Mesenchymal stem cell (in vitro differentiated cells and primary cell): ENCODE results near the gene ADK.

Experiments used
- DNase-seq: peaks from one replicate; pipeline ENCODE4 v3.0.0-alpha.2; 2013
- H2AFZ ChIP-seq: one replicate; pipeline ENCODE4 v1.6.1; 2013; ENCODE audit warnings: low read depth, mild to moderate bottlenecking, control low read depth, inconsistent platforms, low read length, moderate library complexity
- H2AK5ac ChIP-seq: 2 replicates; pipeline ENCODE4 v1.6.1; 2013; ENCODE audit warnings: low read length, moderate library complexity, mild to moderate bottlenecking, inconsistent platforms; ENCODE audit not compliant: severe bottlenecking
- H2BK120ac ChIP-seq: one replicate; pipeline ENCODE4 v1.6.1; 2013; ENCODE audit warnings: low read depth, mild to moderate bottlenecking, inconsistent platforms, low read length, moderate library complexity
- H2BK12ac ChIP-seq, 2 experiments: one replicate each; pipeline ENCODE4 v1.6.1; 2013; ENCODE audit warnings: inconsistent platforms in 2 of 2, low read length in 2 of 2, mild to moderate bottlenecking in 2 of 2, moderate library complexity in 2 of 2, control low read depth in 1 of 2
- H2BK15ac ChIP-seq: one replicate; pipeline ENCODE4 v1.6.1; 2013; ENCODE audit warnings: mild to moderate bottlenecking, low read depth, inconsistent platforms; ENCODE audit not compliant: poor library complexity, severe bottlenecking
- H2BK5ac ChIP-seq: 2 replicates; pipeline ENCODE4 v1.6.1; 2013; ENCODE audit warnings: low read depth, mild to moderate bottlenecking, low read length, control low read depth, inconsistent platforms; ENCODE audit not compliant: poor library complexity, severe bottlenecking
- H3K14ac ChIP-seq, 2 experiments: one replicate each; pipeline ENCODE4 v1.6.1; 2013; ENCODE audit warnings: inconsistent platforms in 2 of 2, low read length in 2 of 2, control low read depth in 1 of 2, mild to moderate bottlenecking in 1 of 2, moderate library complexity in 1 of 2
- H3K18ac ChIP-seq, 2 experiments: one replicate each; pipeline ENCODE4 v1.6.1; 2013; ENCODE audit warnings: inconsistent platforms in 2 of 2, low read length in 2 of 2, control low read depth in 1 of 2, low read depth in 1 of 2, mild to moderate bottlenecking in 1 of 2
- H3K23ac ChIP-seq, 2 experiments: one replicate each; pipeline ENCODE4 v1.6.1; 2013; ENCODE audit warnings: inconsistent platforms in 2 of 2, low read length in 2 of 2, mild to moderate bottlenecking in 2 of 2, moderate library complexity in 2 of 2, control low read depth in 1 of 2
- H3K27ac ChIP-seq: 2 replicates; pipeline ENCODE4 v1.5.1; 2013; ENCODE audit warnings: mild to moderate bottlenecking, moderate library complexity, low read length, control low read depth, inconsistent platforms; ENCODE audit not compliant: poor library complexity, severe bottlenecking
- H3K27me3 ChIP-seq, 2 experiments: 2 replicates each; pipeline versions ENCODE4 v1.6.1 to v1.7.0; 2013; ENCODE audit warnings: low read length in 2 of 2, mild to moderate bottlenecking in 2 of 2, moderate library complexity in 2 of 2, control low read depth in 1 of 2, inconsistent platforms in 1 of 2; ENCODE audit not compliant: control insufficient read depth in 1 of 2, insufficient read depth in 1 of 2
- H3K36me3 ChIP-seq, 2 experiments: 2 replicates each; pipeline versions ENCODE4 v1.6.1 to v1.7.0; 2013; ENCODE audit warnings: low read length in 2 of 2, control low read depth in 1 of 2, inconsistent platforms in 1 of 2, low read depth in 1 of 2, mild to moderate bottlenecking in 1 of 2; ENCODE audit not compliant: insufficient read depth in 2 of 2, control insufficient read depth in 1 of 2
- H3K4ac ChIP-seq, 2 experiments: one replicate each; pipeline ENCODE4 v1.6.1; 2013; ENCODE audit warnings: inconsistent platforms in 2 of 2, low read length in 2 of 2, mild to moderate bottlenecking in 2 of 2, moderate library complexity in 2 of 2, control low read depth in 1 of 2, low read depth in 1 of 2
- H3K4me1 ChIP-seq: 2 replicates; pipeline ENCODE4 v1.6.1; 2013; ENCODE audit warnings: low read depth, low read length, control low read depth; ENCODE audit not compliant: control insufficient read depth, insufficient read depth
- H3K4me2 ChIP-seq: 2 replicates; pipeline ENCODE4 v1.6.1; 2013; ENCODE audit warnings: low read length, mild to moderate bottlenecking, inconsistent platforms; ENCODE audit not compliant: poor library complexity, severe bottlenecking
- H3K4me3 ChIP-seq, 2 experiments: 2 replicates each; pipeline versions ENCODE4 v1.5.1 to v1.7.0; 2013; ENCODE audit warnings: low read length in 2 of 2, mild to moderate bottlenecking in 2 of 2, control low read depth in 1 of 2, low read depth in 1 of 2; ENCODE audit not compliant: insufficient read depth in 1 of 2
- H3K79me1 ChIP-seq: replicated peaks from 2 replicates; pipeline ENCODE4 v1.6.1; 2013; ENCODE audit warnings: mild to moderate bottlenecking, control low read depth, low read length, inconsistent platforms; ENCODE audit not compliant: poor library complexity, severe bottlenecking
- H3K9ac ChIP-seq: 2 replicates; pipeline ENCODE4 v1.7.0; 2013; ENCODE audit warnings: mild to moderate bottlenecking, low read length, moderate library complexity
- H3K9me3 ChIP-seq: 2 replicates; pipeline ENCODE4 v1.7.0; 2013; ENCODE audit warnings: mild to moderate bottlenecking, low read length; ENCODE audit not compliant: control insufficient read depth
- H4K8ac ChIP-seq: one replicate; pipeline ENCODE4 v1.6.1; 2013; ENCODE audit warnings: inconsistent platforms, mild to moderate bottlenecking, low read length, moderate library complexity
- H4K91ac ChIP-seq: one replicate; pipeline ENCODE4 v1.6.1; 2013; ENCODE audit warnings: mild to moderate bottlenecking, low read length, inconsistent platforms
- WGBS: methylation state at CpG from one replicate; pipeline ENCODE4 v1.1.7; 2013; ENCODE audit warnings: mixed read lengths; 5-methylcytosine and 5-hydroxymethylcytosine counted together

The ADK gene

GRCh38 chr10:74371696-74372095, 220.7 kb downstream of the ADK start:
- WGBS = 98% methylated on average over 7 of the region's 7 CpGs
- no peak overlapping the region for H2BK15ac ChIP-seq
- no peak overlapping the region for H3K9ac ChIP-seq
- peaks cover 4% of the 10 kb centered on the region for H3K79me1 ChIP-seq
- H3K27me3 ChIP-seq = no peaks in the 10 kb centered on the region
- H3K4me3 ChIP-seq = no peak overlapping the region
- no peak overlapping the region for H2BK5ac ChIP-seq
- H3K4ac ChIP-seq = no peak overlapping the region
- no peak for DNase-seq
- H3K27ac ChIP-seq = no peak overlapping the region
- H2BK120ac ChIP-seq = no peak overlapping the region
- no peak overlapping the region for H2AK5ac ChIP-seq
- peaks cover 6 to 18% of the 10 kb centered on the region in 2 experiments for H3K36me3 ChIP-seq
- H3K14ac ChIP-seq = no peak overlapping the region
- no peak overlapping the region for H2BK12ac ChIP-seq
- H4K91ac ChIP-seq = no peak overlapping the region
- H3K18ac ChIP-seq = no peak overlapping the region
- H3K4me2 ChIP-seq = no peak overlapping the region
- H3K9me3 ChIP-seq = no peaks in the 10 kb centered on the region
- H3K23ac ChIP-seq = no peak overlapping the region
- no peak overlapping the region for H4K8ac ChIP-seq
- no peak overlapping the region for H2AFZ ChIP-seq
- H3K4me1 ChIP-seq = no peaks in the 10 kb centered on the region

GRCh38 chr10:74373059-74373458, 222.0 kb downstream of the ADK start:
- Histone ChIP-seq H4K91ac (no peak overlapping the region), H2BK12ac (no peak overlapping the region), H2AK5ac (no peak overlapping the region), H3K9me3 (no peaks in the 10 kb centered on the region), H3K4me3 (no peak overlapping the region), H3K27me3 (no peaks in the 10 kb centered on the region), H3K4me1 (no peaks in the 10 kb centered on the region), H3K23ac (no peak overlapping the region), H3K27ac (no peak overlapping the region), H2BK5ac (no peak overlapping the region), H3K36me3 (peaks cover 6 to 17% of the 10 kb centered on the region in 2 experiments), H3K4me2 (no peak overlapping the region), H3K18ac (no peak overlapping the region), H2BK15ac (no peak overlapping the region), H2AFZ (no peak overlapping the region), H3K4ac (no peak overlapping the region), H3K79me1 (peaks cover 6% of the 10 kb centered on the region), H3K9ac (no peak overlapping the region), H4K8ac (no peak overlapping the region), H2BK120ac (no peak overlapping the region), H3K14ac (no peak overlapping the region)
- 33% methylated on average over 1 of the region's 1 CpG for WGBS
- DNase-seq = no peak

GRCh38 chr10:74377476-74377875, 226.5 kb downstream of the ADK start:
- Histone ChIP-seq H2AFZ (no peak overlapping the region), H3K18ac (no peak overlapping the region), H3K9me3 (no peaks in the 10 kb centered on the region), H3K14ac (peak overlapping the region in 1 of 2 experiments; percentile 70), H2BK12ac (no peak overlapping the region), H3K79me1 (peaks cover 6% of the 10 kb centered on the region), H4K91ac (no peak overlapping the region), H3K27me3 (no peaks in the 10 kb centered on the region), H3K4me1 (no peaks in the 10 kb centered on the region), H3K9ac (no peak overlapping the region), H2AK5ac (no peak overlapping the region), H2BK5ac (no peak overlapping the region), H3K36me3 (no peaks in the 10 kb centered on the region), H3K4me2 (no peak overlapping the region), H3K27ac (no peak overlapping the region), H3K4ac (no peak overlapping the region), H3K23ac (no peak overlapping the region), H3K4me3 (no peak overlapping the region), H2BK15ac (no peak overlapping the region), H4K8ac (no peak overlapping the region), H2BK120ac (no peak overlapping the region)
- no peak for DNase-seq
- WGBS = 98% methylated on average over 3 of the region's 5 CpGs

GRCh38 chr10:74379474-74379873, 228.5 kb downstream of the ADK start:
- Histone ChIP-seq H4K8ac (no peak overlapping the region), H3K14ac (no peak overlapping the region), H3K4me3 (no peak overlapping the region), H2AK5ac (no peak overlapping the region), H3K4ac (no peak overlapping the region), H3K23ac (no peak overlapping the region), H2AFZ (no peak overlapping the region), H2BK120ac (no peak overlapping the region), H3K79me1 (peaks cover 6% of the 10 kb centered on the region), H2BK15ac (no peak overlapping the region), H2BK5ac (no peak overlapping the region), H3K18ac (no peak overlapping the region), H3K4me1 (no peaks in the 10 kb centered on the region), H3K27me3 (no peaks in the 10 kb centered on the region), H3K9ac (no peak overlapping the region), H2BK12ac (no peak overlapping the region), H3K9me3 (no peaks in the 10 kb centered on the region), H3K36me3 (no peaks in the 10 kb centered on the region), H4K91ac (no peak overlapping the region), H3K27ac (no peak overlapping the region), H3K4me2 (no peak overlapping the region)
- DNase-seq = no peak
- WGBS = 92% methylated on average over 1 of the region's 3 CpGs
